ENCODE measurements around the gene KIAA0232. TPM values are rescaled to one million over a fixed set of nuclear protein-coding genes. Genes with fewer than 3 reads are reported as not detected.
A peak's percentile ranks its signal among the peaks of the same experiment; 100 is the strongest.

The KIAA0232 gene
- total RNA-seq, 2 experiments from 2014 or later: 12.8 to 13.3 TPM

GRCh38 chr4:6764976-6765620 is 17.4 kb upstream of the KIAA0232 start:
- POLR2A ChIA-PET: no interaction called here
- Mint-ChIP-seq H3K4me1 (ENCODE audit: low read depth) (peaks cover 43% of the 10 kb centered on the region), H3K27me3 (no peaks in the 10 kb centered on the region), H3K27ac (no peak overlapping the region), H3K4me3 (no peak overlapping the region), H3K36me3 (ENCODE audit: low read depth) (no peaks in the 10 kb centered on the region), H3K9me3 (no peaks in the 10 kb centered on the region)
- TF ChIP-seq, protein P1, sequence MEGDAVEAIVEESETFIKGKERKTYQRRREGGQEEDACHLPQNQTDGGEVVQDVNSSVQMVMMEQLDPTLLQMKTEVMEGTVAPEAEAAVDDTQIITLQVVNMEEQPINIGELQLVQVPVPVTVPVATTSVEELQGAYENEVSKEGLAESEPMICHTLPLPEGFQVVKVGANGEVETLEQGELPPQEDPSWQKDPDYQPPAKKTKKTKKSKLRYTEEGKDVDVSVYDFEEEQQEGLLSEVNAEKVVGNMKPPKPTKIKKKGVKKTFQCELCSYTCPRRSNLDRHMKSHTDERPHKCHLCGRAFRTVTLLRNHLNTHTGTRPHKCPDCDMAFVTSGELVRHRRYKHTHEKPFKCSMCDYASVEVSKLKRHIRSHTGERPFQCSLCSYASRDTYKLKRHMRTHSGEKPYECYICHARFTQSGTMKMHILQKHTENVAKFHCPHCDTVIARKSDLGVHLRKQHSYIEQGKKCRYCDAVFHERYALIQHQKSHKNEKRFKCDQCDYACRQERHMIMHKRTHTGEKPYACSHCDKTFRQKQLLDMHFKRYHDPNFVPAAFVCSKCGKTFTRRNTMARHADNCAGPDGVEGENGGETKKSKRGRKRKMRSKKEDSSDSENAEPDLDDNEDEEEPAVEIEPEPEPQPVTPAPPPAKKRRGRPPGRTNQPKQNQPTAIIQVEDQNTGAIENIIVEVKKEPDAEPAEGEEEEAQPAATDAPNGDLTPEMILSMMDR (IDR thresholded peaks at IDR 0.05): no peak
- CTCF ChIA-PET: no interaction called here
- intact Hi-C loops (cut with micrococcal nuclease): no loop called here
- DNase-seq: no peak
- ATAC-seq: no peak

GRCh38 chr4:6765703-6766102 is 16.8 kb upstream of the KIAA0232 start:
- TF ChIP-seq, protein P1 (IDR thresholded peaks at IDR 0.05): no peak
- ATAC-seq (no peak), DNase-seq (no peak)
- CTCF ChIA-PET: no interaction called here
- no peaks in the 10 kb centered on the region for H3K27me3 Mint-ChIP-seq
- POLR2A ChIA-PET: no interaction called here
- no peak overlapping the region for H3K4me3 Mint-ChIP-seq
- H3K27ac Mint-ChIP-seq: peak overlapping the region; percentile 13
- H3K4me1 Mint-ChIP-seq (ENCODE audit: low read depth): peaks cover 44% of the 10 kb centered on the region
- intact Hi-C loops (cut with micrococcal nuclease): no loop called here
- no peaks in the 10 kb centered on the region for H3K9me3 Mint-ChIP-seq
- H3K36me3 Mint-ChIP-seq (ENCODE audit: low read depth): no peaks in the 10 kb centered on the region

- ATAC-seq: peak; percentile 32
- TF ChIP-seq, protein P1 (IDR thresholded peaks at IDR 0.05): no peak
- Mint-ChIP-seq H3K27ac (no peak overlapping the region), H3K4me3 (no peak overlapping the region), H3K9me3 (no peaks in the 10 kb centered on the region), H3K36me3 (ENCODE audit: low read depth) (no peaks in the 10 kb centered on the region), H3K4me1 (ENCODE audit: low read depth) (peaks cover 31% of the 10 kb centered on the region), H3K27me3 (no peaks in the 10 kb centered on the region)
- DNase-seq: peak; percentile 56
- intact Hi-C loops (cut with micrococcal nuclease): no loop called here
- CTCF ChIA-PET: interaction anchor here (1.9 to 2.4 kb wide), 2 partner anchors 9 to 106 kb away, joined by 4 to 13 read pairs; no protein-coding TSS in a partner anchor
- POLR2A ChIA-PET: interaction anchor here (0.6 to 2.0 kb wide), 3 partner anchors 10 to 79 kb away, joined by 3 to 8 read pairs (median 4); no protein-coding TSS in a partner anchor
Observed at GRCh38 chr4:6767386-6767747, 15.2 kb upstream of the KIAA0232 start.

GRCh38 chr4:6767748-6768538 is 14.6 kb upstream of the KIAA0232 start:
- intact Hi-C loops (cut with micrococcal nuclease): no loop called here
- Mint-ChIP-seq H3K36me3 (ENCODE audit: low read depth) (no peaks in the 10 kb centered on the region), H3K4me3 (no peak overlapping the region), H3K27me3 (no peaks in the 10 kb centered on the region), H3K9me3 (no peaks in the 10 kb centered on the region), H3K4me1 (ENCODE audit: low read depth) (peaks cover 30% of the 10 kb centered on the region), H3K27ac (no peak overlapping the region)
- ChIA-PET POLR2A (interaction anchor here (0.6 to 2.0 kb wide), 6 partner anchors 8 to 94 kb away, joined by 3 to 8 read pairs (median 4); partner anchors contain the start of gene BLOC1S4), CTCF (interaction anchor here (1.9 to 2.4 kb wide), 3 partner anchors 9 to 105 kb away, joined by 4 to 13 read pairs (median 6); no protein-coding TSS in a partner anchor)
- TF ChIP-seq, protein P1 (IDR thresholded peaks at IDR 0.05): no peak
- DNase-seq: no peak
- ATAC-seq: no peak

DNA sequence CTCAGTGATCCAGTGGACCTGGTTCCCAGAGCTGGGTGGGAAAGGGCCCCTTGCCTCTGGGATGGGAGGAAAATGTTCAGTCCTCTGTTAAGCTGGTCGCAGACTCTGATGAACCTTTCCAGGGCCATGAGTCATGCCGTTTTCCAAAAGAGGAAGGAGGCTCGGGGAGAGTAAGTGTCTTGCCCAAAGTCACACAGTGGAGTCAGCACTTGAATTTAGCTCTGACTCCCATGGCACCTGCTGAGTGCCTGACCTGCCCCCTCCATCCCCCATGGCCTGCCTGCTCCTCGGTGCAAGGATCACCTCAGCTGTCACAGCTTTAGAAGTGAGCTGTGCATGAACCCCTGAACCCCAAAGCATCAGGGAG is 14.0 kb upstream of the KIAA0232 start:
- DNase-seq: no peak
- Mint-ChIP-seq H3K27me3 (no peaks in the 10 kb centered on the region), H3K4me3 (no peak overlapping the region), H3K27ac (peak overlapping the region; percentile 41), H3K36me3 (ENCODE audit: low read depth) (no peaks in the 10 kb centered on the region), H3K4me1 (ENCODE audit: low read depth) (peaks cover 30% of the 10 kb centered on the region), H3K9me3 (no peaks in the 10 kb centered on the region)
- CTCF ChIA-PET: interaction anchor here (1.1 to 2.4 kb wide), 6 partner anchors 9 to 105 kb away, joined by 3 to 13 read pairs (median 6); no protein-coding TSS in a partner anchor
- intact Hi-C loops (cut with micrococcal nuclease): no loop called here
- TF ChIP-seq, protein P1 (IDR thresholded peaks at IDR 0.05): no peak
- POLR2A ChIA-PET: interaction anchor here (1.0 to 2.0 kb wide), 5 partner anchors 8 to 95 kb away, joined by 3 to 8 read pairs (median 4); partner anchors contain the start of gene BLOC1S4
- ATAC-seq: no peak

Measured in activated CD8-positive, alpha-beta T cell treated with anti-CD3 and anti-CD28 coated beads for 36 hours (primary cell).